Coronary artery (tissue), 2 donors: ENCODE data around the gene TMEM52B.

ENCODE experiments used
- DNase-seq: peaks from one replicate; pipeline ENCODE4 v3.0.0-alpha.2; 2017; ENCODE audit warnings: low spot score
- H3K27ac ChIP-seq, 2 donors: fragments of 200-600 bp; sonication (generic); one replicate each; pipeline ENCODE4 v1.5.1; 2016 to 2019
- H3K4me3 ChIP-seq: fragments of 200-600 bp; sonication (generic); 2 replicates; pipeline ENCODE4 v1.5.1; 2016; ENCODE audit warnings: mild to moderate bottlenecking, moderate library complexity
- TF ChIP-seq, protein P1 (sequence below): fragments of 200-600 bp; sonication (generic); IDR thresholded peaks from one replicate; pipeline ENCODE4 v1.5.1; 2019; ENCODE audit warnings: antibody characterized with exemption

Gene TMEM52B

GRCh38 chr12:10142976-10143589 lies 35.7 kb upstream of the TMEM52B start:
- no peak overlapping the region for H3K27ac ChIP-seq
- TF ChIP-seq, protein P1, sequence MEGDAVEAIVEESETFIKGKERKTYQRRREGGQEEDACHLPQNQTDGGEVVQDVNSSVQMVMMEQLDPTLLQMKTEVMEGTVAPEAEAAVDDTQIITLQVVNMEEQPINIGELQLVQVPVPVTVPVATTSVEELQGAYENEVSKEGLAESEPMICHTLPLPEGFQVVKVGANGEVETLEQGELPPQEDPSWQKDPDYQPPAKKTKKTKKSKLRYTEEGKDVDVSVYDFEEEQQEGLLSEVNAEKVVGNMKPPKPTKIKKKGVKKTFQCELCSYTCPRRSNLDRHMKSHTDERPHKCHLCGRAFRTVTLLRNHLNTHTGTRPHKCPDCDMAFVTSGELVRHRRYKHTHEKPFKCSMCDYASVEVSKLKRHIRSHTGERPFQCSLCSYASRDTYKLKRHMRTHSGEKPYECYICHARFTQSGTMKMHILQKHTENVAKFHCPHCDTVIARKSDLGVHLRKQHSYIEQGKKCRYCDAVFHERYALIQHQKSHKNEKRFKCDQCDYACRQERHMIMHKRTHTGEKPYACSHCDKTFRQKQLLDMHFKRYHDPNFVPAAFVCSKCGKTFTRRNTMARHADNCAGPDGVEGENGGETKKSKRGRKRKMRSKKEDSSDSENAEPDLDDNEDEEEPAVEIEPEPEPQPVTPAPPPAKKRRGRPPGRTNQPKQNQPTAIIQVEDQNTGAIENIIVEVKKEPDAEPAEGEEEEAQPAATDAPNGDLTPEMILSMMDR: no peak
- DNase-seq: no peak
- H3K4me3 ChIP-seq: no peak overlapping the region

DNA sequence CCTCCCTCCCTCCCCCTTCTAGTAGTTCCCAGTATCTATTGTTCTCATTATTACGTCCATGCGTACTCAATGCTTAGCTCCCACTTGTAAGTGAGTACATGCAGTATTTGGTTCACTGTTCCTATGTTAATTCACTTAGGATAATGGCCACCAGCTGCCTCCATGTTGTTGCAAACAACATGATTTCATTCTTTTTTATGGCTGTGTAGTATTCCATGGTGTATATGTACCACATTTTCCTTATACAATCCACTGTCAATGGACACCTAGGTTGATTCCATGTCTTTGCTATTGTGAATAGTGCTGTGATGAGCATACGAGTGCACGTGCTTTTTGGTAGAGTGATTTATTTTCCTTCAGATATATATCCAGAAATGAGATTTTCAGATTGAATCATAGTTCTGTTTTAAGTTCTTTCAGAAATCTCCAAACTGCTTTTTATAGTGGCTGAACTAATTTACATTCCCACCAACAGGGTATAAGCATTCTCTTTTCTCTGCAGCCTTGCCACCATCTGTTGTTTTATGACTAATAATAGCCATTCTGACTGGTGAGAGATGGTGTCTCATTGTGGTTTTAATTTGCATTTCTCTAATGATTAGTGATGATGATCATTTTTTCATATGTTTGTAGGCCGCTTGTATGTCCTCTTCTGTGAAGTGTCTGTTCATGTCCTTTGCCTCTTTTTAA lies 31.0 kb upstream of the TMEM52B start:
- no peak for DNase-seq
- Histone ChIP-seq H3K4me3 (no peak overlapping the region), H3K27ac (no peak overlapping the region)
- TF ChIP-seq, protein P1: no peak

GRCh38 chr12:10151621-10152020 lies 27.2 kb upstream of the TMEM52B start:
- Histone ChIP-seq H3K27ac (no peak overlapping the region), H3K4me3 (no peak overlapping the region)
- TF ChIP-seq, protein P1: no peak
- DNase-seq: no peak

DNA sequence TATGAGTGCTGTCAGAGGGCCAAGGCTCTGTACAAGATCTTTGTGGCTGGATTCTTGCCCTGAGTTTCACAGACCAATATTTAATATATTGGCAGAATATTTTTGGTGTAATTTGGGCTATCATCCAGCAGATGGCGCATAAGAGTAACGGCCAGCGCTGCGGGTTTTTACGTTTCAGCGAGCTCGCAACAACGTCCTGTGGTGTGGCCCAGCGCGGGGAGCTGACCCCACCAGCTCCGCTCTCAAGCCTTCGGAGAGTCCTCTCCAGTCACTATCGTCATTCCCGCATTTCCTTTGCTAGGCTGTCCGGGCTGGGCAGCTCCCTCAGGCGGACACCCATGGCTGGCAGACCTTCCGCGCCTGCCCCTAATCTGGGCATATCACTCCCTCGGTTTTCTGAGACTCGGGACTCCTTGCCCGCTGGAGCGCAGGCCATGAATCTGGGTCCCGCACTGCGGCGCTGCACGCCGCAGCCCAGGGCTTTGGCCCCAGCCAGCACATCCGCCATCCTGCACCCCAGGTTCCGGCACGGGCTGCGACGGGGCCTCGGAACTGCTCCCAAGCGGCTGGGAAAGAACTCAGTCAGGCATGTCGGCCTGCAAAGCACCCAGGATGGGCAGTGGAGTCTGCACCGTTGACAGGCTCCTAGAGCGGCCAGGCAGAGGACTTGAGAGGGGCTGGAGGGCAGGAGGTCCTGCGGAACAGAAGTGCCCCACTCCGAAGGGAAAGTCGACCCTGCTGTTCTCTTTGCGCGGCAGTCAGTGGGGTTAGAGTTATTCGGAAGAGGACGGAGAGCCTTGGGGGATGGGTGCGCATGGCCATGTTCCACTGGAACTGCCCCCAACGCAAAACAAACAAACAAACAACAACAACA lies 25.3 kb upstream of the TMEM52B start:
- TF ChIP-seq, protein P1: peak; percentile 71
- peak overlapping the region; percentile 34 to 74 for H3K27ac ChIP-seq
- peak; percentile 82 for DNase-seq
- peak overlapping the region; percentile 74 for H3K4me3 ChIP-seq

DNA sequence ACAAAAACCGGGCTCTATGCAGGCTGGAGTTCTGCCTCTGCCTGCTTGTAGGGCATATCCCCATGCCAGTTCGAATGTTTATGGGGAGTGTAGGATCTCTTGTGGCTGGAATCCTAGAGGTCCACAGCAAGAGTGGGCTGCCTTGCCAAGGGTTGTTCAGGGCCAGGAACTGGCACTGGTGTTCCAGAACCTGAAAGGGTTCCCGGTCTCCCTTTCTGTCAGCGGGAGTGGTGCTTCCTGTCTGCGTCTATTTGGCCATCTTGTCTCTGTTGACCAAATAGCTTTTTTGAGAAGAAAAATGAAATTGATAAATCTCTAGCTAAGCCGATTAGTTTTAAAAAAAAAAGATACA lies 24.7 kb upstream of the TMEM52B start:
- DNase-seq: no peak
- peak overlapping the region; percentile 74 for H3K4me3 ChIP-seq
- TF ChIP-seq, protein P1: no peak
- peak overlapping the region in 1 of 2 donors; percentile 74 for H3K27ac ChIP-seq

GRCh38 chr12:10155966-10156365 lies 22.9 kb upstream of the TMEM52B start:
- TF ChIP-seq, protein P1: no peak
- DNase-seq: no peak
- no peak overlapping the region for H3K27ac ChIP-seq
- H3K4me3 ChIP-seq: no peak overlapping the region
